H9 (cell line): ENCODE data around the gene GARS1. TPM values are rescaled to one million over a fixed set of nuclear protein-coding genes. Genes with fewer than 3 reads are reported as not detected.
A peak's percentile ranks its signal among the peaks of the same experiment; 100 is the strongest.

Experiments used
- DNase-seq: peaks from one replicate; pipeline ENCODE4 v3.0.0-alpha.2; 2017
- H2AFZ ChIP-seq: one replicate; pipeline ENCODE4 v1.6.1; 2013; ENCODE audit warnings: mild to moderate bottlenecking, low read length, control low read depth, moderate library complexity
- H2AK5ac ChIP-seq: 2 replicates; pipeline ENCODE4 v1.6.1; 2013; ENCODE audit warnings: low read length, control low read depth, mixed read lengths; ENCODE audit not compliant: insufficient read length
- H2BK120ac ChIP-seq: one replicate; pipeline ENCODE4 v1.6.1; 2013; ENCODE audit warnings: low read depth, mild to moderate bottlenecking, low read length, control low read depth, inconsistent platforms; ENCODE audit not compliant: poor library complexity, severe bottlenecking
- H2BK12ac ChIP-seq: 2 replicates; pipeline ENCODE4 v1.6.1; 2013; ENCODE audit warnings: low read length, control low read depth, mixed read lengths, low read depth; ENCODE audit not compliant: insufficient read length
- H2BK15ac ChIP-seq: 2 replicates; pipeline ENCODE4 v1.6.1; 2013; ENCODE audit warnings: low read depth, low read length, control low read depth
- H2BK20ac ChIP-seq: one replicate; pipeline ENCODE4 v1.6.1; 2013; ENCODE audit warnings: low read depth, mild to moderate bottlenecking, low read length, control low read depth, inconsistent platforms; ENCODE audit not compliant: poor library complexity, severe bottlenecking
- H2BK5ac ChIP-seq: 2 replicates; pipeline ENCODE4 v1.6.1; 2013; ENCODE audit warnings: low read length, control low read depth, mixed read lengths; ENCODE audit not compliant: insufficient read length
- H3K14ac ChIP-seq: 2 replicates; pipeline ENCODE4 v1.6.1; 2013; ENCODE audit warnings: low read length, control low read depth; ENCODE audit not compliant: insufficient read depth
- H3K18ac ChIP-seq: 2 replicates; pipeline ENCODE4 v1.6.1; 2013; ENCODE audit warnings: low read depth, mild to moderate bottlenecking, mixed read lengths, low read length, control low read depth; ENCODE audit not compliant: insufficient read length
- H3K23ac ChIP-seq: 2 replicates; pipeline ENCODE4 v1.6.1; 2013; ENCODE audit warnings: low read length, control low read depth, mixed read lengths, low read depth; ENCODE audit not compliant: insufficient read length
- H3K23me2 ChIP-seq: 2 replicates; pipeline ENCODE4 v1.6.1; 2013; ENCODE audit warnings: low read depth, mild to moderate bottlenecking, mixed read lengths, low read length, control low read depth; ENCODE audit not compliant: insufficient read length, poor library complexity, severe bottlenecking
- H3K27ac ChIP-seq: 2 replicates; pipeline ENCODE4 v1.5.1; 2013; ENCODE audit warnings: low read length, control low read depth, mixed read lengths, low read depth; ENCODE audit not compliant: insufficient read length
- H3K27me3 ChIP-seq: 2 replicates; pipeline ENCODE4 v1.6.1; 2013; ENCODE audit warnings: low read length, control low read depth, inconsistent platforms; ENCODE audit not compliant: insufficient read depth
- H3K4ac ChIP-seq: 2 replicates; pipeline ENCODE4 v1.6.1; 2013; ENCODE audit warnings: low read depth, mild to moderate bottlenecking, control low read depth, inconsistent platforms, low read length, moderate library complexity
- H3K4me1 ChIP-seq: 2 replicates; pipeline ENCODE4 v1.6.1; 2013; ENCODE audit warnings: low read length, control low read depth, inconsistent platforms; ENCODE audit not compliant: insufficient read depth
- H3K4me2 ChIP-seq: 2 replicates; pipeline ENCODE4 v1.6.1; 2013; ENCODE audit warnings: low read length, control low read depth, mixed read lengths; ENCODE audit not compliant: insufficient read length, insufficient read depth
- H3K56ac ChIP-seq: 2 replicates; pipeline ENCODE4 v1.6.1; 2013; ENCODE audit warnings: low read depth, mild to moderate bottlenecking, mixed read lengths, low read length, control low read depth; ENCODE audit not compliant: insufficient read length
- H3K79me1 ChIP-seq: 2 replicates; pipeline ENCODE4 v1.6.1; 2013; ENCODE audit warnings: low read depth, mild to moderate bottlenecking, moderate library complexity, low read length, control low read depth, inconsistent platforms; ENCODE audit not compliant: insufficient read depth, poor library complexity, severe bottlenecking
- H3K79me2 ChIP-seq: 2 replicates; pipeline ENCODE4 v1.6.1; 2013; ENCODE audit warnings: low read length, control low read depth, inconsistent platforms; ENCODE audit not compliant: insufficient read depth
- H3K9ac ChIP-seq: 2 replicates; pipeline ENCODE4 v1.6.1; 2013; ENCODE audit warnings: low read length, control low read depth, mixed read lengths; ENCODE audit not compliant: insufficient read length; ENCODE audit errors: extremely low read depth
- H3K9me3 ChIP-seq: one replicate; pipeline ENCODE4 v1.6.1; 2013; ENCODE audit warnings: low read depth, low read length, inconsistent platforms; ENCODE audit not compliant: control insufficient read depth
- H3T11ph ChIP-seq: one replicate; pipeline ENCODE4 v1.6.1; 2013; ENCODE audit warnings: mild to moderate bottlenecking, low read length, control low read depth, inconsistent platforms
- H4K20me1 ChIP-seq: one replicate; pipeline ENCODE4 v1.6.1; 2013; ENCODE audit not compliant: control insufficient read depth, insufficient read length, insufficient read depth
- H4K5ac ChIP-seq: 2 replicates; pipeline ENCODE4 v1.6.1; 2013; ENCODE audit warnings: low read depth, mild to moderate bottlenecking, mixed read lengths, low read length, control low read depth; ENCODE audit not compliant: insufficient read length
- H4K8ac ChIP-seq: replicated peaks from 2 replicates; pipeline ENCODE4 v1.6.1; 2013; ENCODE audit warnings: low read length, control low read depth, mixed read lengths, low read depth; ENCODE audit not compliant: insufficient read length
- H4K91ac ChIP-seq: 2 replicates; pipeline ENCODE4 v1.6.1; 2013; ENCODE audit warnings: low read depth, mild to moderate bottlenecking, moderate library complexity, mixed read lengths, low read length, control low read depth; ENCODE audit not compliant: insufficient read length
- H3K27ac Mint-ChIP-seq, 3 experiments: 2 replicates in 2 of 3; 3 replicates in 1 of 3; pipeline ENCODE4 v1.8.0; 2020 to 2021; ENCODE audit warnings: mixed read lengths in 3 of 3, mild to moderate bottlenecking in 1 of 3, moderate library complexity in 1 of 3
- H3K27me3 Mint-ChIP-seq: 2 replicates; pipeline ENCODE4 v1.8.0; 2021; ENCODE audit warnings: low read depth, mild to moderate bottlenecking, moderate library complexity, mixed read lengths
- H3K36me3 Mint-ChIP-seq, 3 experiments: 2 replicates in 2 of 3; 3 replicates in 1 of 3; pipeline ENCODE4 v1.8.0; 2020 to 2021; ENCODE audit warnings: low read depth in 3 of 3, mixed read lengths in 3 of 3; ENCODE audit not compliant: insufficient read depth in 1 of 3
- H3K4me1 Mint-ChIP-seq, 2 experiments: 2 replicates each; pipeline ENCODE4 v1.8.0; 2020; ENCODE audit warnings: mixed read lengths in 2 of 2
- H3K4me3 Mint-ChIP-seq, 2 experiments: 2 replicates in 1 of 2; 3 replicates in 1 of 2; pipeline ENCODE4 v1.8.0; 2020 to 2021; ENCODE audit warnings: mild to moderate bottlenecking in 2 of 2, mixed read lengths in 2 of 2, moderate library complexity in 1 of 2
- H3K9me3 Mint-ChIP-seq, 2 experiments: 2 replicates in 1 of 2; 3 replicates in 1 of 2; pipeline ENCODE4 v1.8.0; 2020; ENCODE audit warnings: mild to moderate bottlenecking in 2 of 2, mixed read lengths in 2 of 2, moderate library complexity in 1 of 2
- WGBS: extraction: QIAGEN DNeasy Blood & Tissue Kit; methylation state at CpG from one replicate; pipeline ENCODE4 v1.1.7; 2013; ENCODE audit warnings: missing lambda C conversion rate, low lambda C conversion rate, mixed read lengths; ENCODE audit not compliant: insufficient read length; ENCODE audit errors: extremely low coverage; 5-methylcytosine and 5-hydroxymethylcytosine counted together
- total RNA-seq: library from RNA; stranded (reverse); gene quantifications from 2 replicates; pipeline ENCODE4 v1.2.1, GENCODE V29; 2021
- TF ChIP-seq, protein P1 (sequence below): fragments of 200-600 bp; sonication (generic); conservative IDR thresholded peaks from 3 replicates; pipeline ENCODE4 v1.8.0; 2021; ENCODE audit warnings: antibody characterized with exemption, mild to moderate bottlenecking

The GARS1 gene
- total RNA-seq, 1 experiment from 2014 or later = 234 TPM

GRCh38 chr7:30545791-30546555 is 48.7 kb upstream of the GARS1 start:
- H3K27ac ChIP-seq = no peak overlapping the region
- no peak overlapping the region for H2AK5ac ChIP-seq
- TF ChIP-seq, protein P1, sequence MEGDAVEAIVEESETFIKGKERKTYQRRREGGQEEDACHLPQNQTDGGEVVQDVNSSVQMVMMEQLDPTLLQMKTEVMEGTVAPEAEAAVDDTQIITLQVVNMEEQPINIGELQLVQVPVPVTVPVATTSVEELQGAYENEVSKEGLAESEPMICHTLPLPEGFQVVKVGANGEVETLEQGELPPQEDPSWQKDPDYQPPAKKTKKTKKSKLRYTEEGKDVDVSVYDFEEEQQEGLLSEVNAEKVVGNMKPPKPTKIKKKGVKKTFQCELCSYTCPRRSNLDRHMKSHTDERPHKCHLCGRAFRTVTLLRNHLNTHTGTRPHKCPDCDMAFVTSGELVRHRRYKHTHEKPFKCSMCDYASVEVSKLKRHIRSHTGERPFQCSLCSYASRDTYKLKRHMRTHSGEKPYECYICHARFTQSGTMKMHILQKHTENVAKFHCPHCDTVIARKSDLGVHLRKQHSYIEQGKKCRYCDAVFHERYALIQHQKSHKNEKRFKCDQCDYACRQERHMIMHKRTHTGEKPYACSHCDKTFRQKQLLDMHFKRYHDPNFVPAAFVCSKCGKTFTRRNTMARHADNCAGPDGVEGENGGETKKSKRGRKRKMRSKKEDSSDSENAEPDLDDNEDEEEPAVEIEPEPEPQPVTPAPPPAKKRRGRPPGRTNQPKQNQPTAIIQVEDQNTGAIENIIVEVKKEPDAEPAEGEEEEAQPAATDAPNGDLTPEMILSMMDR = no peak
- no peak overlapping the region for H2BK20ac ChIP-seq
- no peaks in the 10 kb centered on the region for H3K79me2 ChIP-seq
- no CpG with 5 or more reads among the region's 5 CpGs for WGBS
- H2AFZ ChIP-seq = no peak overlapping the region
- H3K27me3 Mint-ChIP-seq = peaks cover 5% of the 10 kb centered on the region; the same call in 1 of the 2 replicates
- H3K9ac ChIP-seq = no peak overlapping the region
- H2BK120ac ChIP-seq = no peak overlapping the region
- H4K5ac ChIP-seq = no peak overlapping the region
- no peaks in the 10 kb centered on the region for H3K9me3 ChIP-seq
- H4K8ac ChIP-seq = no peak overlapping the region
- H3K4me2 ChIP-seq = no peak overlapping the region
- no peak overlapping the region for H2BK12ac ChIP-seq
- H3K23me2 ChIP-seq = no peaks in the 10 kb centered on the region
- H3K27ac Mint-ChIP-seq = no peak overlapping the region; a peak in 1 of 7 replicates
- peak overlapping the region in 1 of 2 experiments; percentile 7; a peak in 1 of 5 replicates for H3K4me3 Mint-ChIP-seq
- no peaks in the 10 kb centered on the region; a peak in 2 of 7 replicates for H3K36me3 Mint-ChIP-seq
- H3T11ph ChIP-seq = no peak overlapping the region
- no peaks in the 10 kb centered on the region for H3K79me1 ChIP-seq
- H3K9me3 Mint-ChIP-seq = 0 out of 5 replicates have a peak, but pooled peaks cover 0 to 2% of the 10 kb centered on the region in 2 experiments
- peaks cover 29 to 38% of the 10 kb centered on the region in 2 experiments for H3K4me1 Mint-ChIP-seq
- no peak overlapping the region for H2BK15ac ChIP-seq
- no peak overlapping the region for H3K56ac ChIP-seq
- no peak overlapping the region for H3K14ac ChIP-seq
- H4K91ac ChIP-seq = no peak overlapping the region
- no peaks in the 10 kb centered on the region; the same call in 1 of the 2 replicates for H3K4me1 ChIP-seq
- H3K27me3 ChIP-seq = no peaks in the 10 kb centered on the region
- no peak overlapping the region for H2BK5ac ChIP-seq
- no peaks in the 10 kb centered on the region for H4K20me1 ChIP-seq
- no peak overlapping the region for H3K23ac ChIP-seq
- H3K4ac ChIP-seq = no peak overlapping the region
- H3K18ac ChIP-seq = no peak overlapping the region
- no peak for DNase-seq
